Skeletal muscle tissue (tissue), 4 donors: ENCODE data around the gene ATAD3B. TPM values are rescaled to one million over a fixed set of nuclear protein-coding genes. Genes with fewer than 3 reads are reported as not detected.

Experiments
- H3K27ac ChIP-seq: one replicate; pipeline ENCODE4 v1.7.0; 2013; ENCODE audit warnings: mild to moderate bottlenecking, low read depth, low read length, inconsistent platforms
- H3K27me3 ChIP-seq, 3 donors: one replicate each; pipeline ENCODE4 v1.7.0; 2013; ENCODE audit warnings: low read length in 3 of 3; ENCODE audit not compliant: control insufficient read depth in 3 of 3, insufficient read depth in 3 of 3
- H3K36me3 ChIP-seq, 3 donors: one replicate each; pipeline ENCODE4 v1.7.0; 2013; ENCODE audit warnings: low read length in 3 of 3; ENCODE audit not compliant: control insufficient read depth in 3 of 3, insufficient read depth in 3 of 3
- H3K4me1 ChIP-seq, 3 donors: one replicate each; pipeline ENCODE4 v1.7.0; 2013; ENCODE audit warnings: low read length in 3 of 3, mild to moderate bottlenecking in 3 of 3; ENCODE audit not compliant: control insufficient read depth in 3 of 3, insufficient read depth in 3 of 3
- H3K4me3 ChIP-seq, 3 donors: one replicate each; pipeline ENCODE4 v1.7.0; 2013; ENCODE audit warnings: low read length in 3 of 3
- H3K9ac ChIP-seq, 3 donors: one replicate each; pipeline ENCODE4 v1.7.0; 2013; ENCODE audit warnings: low read length in 3 of 3, mild to moderate bottlenecking in 3 of 3, moderate library complexity in 2 of 3, low read depth in 1 of 3
- H3K9me3 ChIP-seq, 3 donors: one replicate each; pipeline ENCODE4 v1.7.0; 2013; ENCODE audit warnings: low read length in 3 of 3; ENCODE audit not compliant: control insufficient read depth in 3 of 3
- total RNA-seq: library from RNA; depleted of rRNA; stranded (reverse); fragments of >200 nt; gene quantifications from one replicate; pipeline ENCODE4 v1.2.3, GENCODE V29; 2014
- donor health status: Osteomylitis.

ATAD3B gene
- total RNA-seq, 1 donor from 2014 or later = 16.7 TPM

DNA sequence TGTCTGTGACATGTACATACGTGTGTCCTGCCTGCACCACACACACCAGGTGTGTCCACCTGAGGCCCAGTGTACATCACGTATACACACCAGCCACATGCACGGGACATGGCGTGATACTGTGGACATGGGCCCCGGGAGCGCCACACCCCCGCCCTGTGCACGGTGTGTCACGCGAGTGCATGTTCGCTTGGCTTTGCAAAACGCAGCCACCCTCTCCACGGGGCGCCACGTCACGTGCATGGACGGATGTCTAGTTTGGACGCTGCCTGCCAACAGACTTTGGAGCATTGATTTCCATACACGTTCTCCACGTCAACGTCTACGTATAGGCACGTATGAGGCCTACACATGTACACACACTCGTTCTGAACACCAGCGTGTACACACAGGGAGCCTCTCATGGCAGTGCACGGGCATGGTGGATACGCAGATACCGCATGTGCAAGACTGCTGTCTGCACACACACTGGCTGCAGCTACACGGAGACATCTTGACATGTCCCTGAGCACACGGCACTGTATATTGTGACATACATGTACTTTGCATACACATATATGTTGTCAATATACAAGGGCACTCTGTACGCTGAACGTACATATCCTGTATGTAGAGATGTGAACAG is 66.2 kb downstream of the ATAD3B start:
- Histone ChIP-seq H3K9me3 (no peaks in the 10 kb centered on the region), H3K4me3 (no peak overlapping the region), H3K36me3 (peaks cover 6 to 19% (median 15%) of the 10 kb centered on the region in 3 donors), H3K9ac (peak overlapping the region in 1 of 3 donors; percentile 73), H3K4me1 (peaks cover 17 to 44% (median 40%) of the 10 kb centered on the region in 3 donors), H3K27ac (no peak overlapping the region), H3K27me3 (no peaks in the 10 kb centered on the region)

DNA sequence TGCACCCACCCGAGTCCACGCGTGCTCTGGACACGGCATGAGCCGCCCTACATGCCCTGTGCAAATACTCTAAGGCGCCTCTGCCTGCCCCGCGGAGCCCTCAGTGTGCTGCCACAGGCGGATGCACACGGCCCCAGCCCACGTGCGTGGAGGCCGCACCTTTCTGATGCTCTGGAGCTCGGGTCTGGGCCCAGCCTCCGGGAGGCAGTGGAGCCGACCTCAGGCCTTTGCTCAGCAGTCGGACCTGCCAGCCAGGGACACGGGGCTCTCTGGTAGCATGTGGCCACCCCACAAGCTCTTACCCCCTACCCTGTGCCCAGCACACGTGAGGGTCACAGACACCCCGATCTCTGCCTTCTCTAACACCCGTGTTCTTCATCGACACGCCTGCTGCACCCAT is 66.8 kb downstream of the ATAD3B start:
- peaks cover 9 to 22% (median 19%) of the 10 kb centered on the region in 3 donors for H3K36me3 ChIP-seq
- no peak overlapping the region for H3K27ac ChIP-seq
- no peaks in the 10 kb centered on the region for H3K9me3 ChIP-seq
- peak overlapping the region in 1 of 3 donors; percentile 16 for H3K9ac ChIP-seq
- H3K27me3 ChIP-seq = no peaks in the 10 kb centered on the region
- H3K4me3 ChIP-seq = no peak overlapping the region
- H3K4me1 ChIP-seq = peaks cover 14 to 43% (median 40%) of the 10 kb centered on the region in 3 donors

DNA sequence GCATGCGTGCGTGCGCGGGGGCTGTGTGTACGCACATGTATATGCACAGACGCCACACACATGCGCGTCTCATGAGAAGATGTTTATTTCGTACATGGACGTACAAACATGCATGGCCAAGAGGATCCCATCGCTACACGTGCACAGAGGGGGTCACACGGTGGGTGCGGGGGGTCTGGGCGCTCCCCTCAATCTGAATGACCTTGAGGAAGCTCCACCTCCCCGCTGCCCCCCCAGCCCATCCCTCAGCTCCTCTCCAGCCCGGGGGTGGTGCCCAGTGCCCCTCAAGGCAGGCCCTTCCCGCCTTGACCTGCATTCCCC is 67.4 kb downstream of the ATAD3B start:
- peak overlapping the region in 1 of 3 donors; percentile 75 for H3K9ac ChIP-seq

DNA sequence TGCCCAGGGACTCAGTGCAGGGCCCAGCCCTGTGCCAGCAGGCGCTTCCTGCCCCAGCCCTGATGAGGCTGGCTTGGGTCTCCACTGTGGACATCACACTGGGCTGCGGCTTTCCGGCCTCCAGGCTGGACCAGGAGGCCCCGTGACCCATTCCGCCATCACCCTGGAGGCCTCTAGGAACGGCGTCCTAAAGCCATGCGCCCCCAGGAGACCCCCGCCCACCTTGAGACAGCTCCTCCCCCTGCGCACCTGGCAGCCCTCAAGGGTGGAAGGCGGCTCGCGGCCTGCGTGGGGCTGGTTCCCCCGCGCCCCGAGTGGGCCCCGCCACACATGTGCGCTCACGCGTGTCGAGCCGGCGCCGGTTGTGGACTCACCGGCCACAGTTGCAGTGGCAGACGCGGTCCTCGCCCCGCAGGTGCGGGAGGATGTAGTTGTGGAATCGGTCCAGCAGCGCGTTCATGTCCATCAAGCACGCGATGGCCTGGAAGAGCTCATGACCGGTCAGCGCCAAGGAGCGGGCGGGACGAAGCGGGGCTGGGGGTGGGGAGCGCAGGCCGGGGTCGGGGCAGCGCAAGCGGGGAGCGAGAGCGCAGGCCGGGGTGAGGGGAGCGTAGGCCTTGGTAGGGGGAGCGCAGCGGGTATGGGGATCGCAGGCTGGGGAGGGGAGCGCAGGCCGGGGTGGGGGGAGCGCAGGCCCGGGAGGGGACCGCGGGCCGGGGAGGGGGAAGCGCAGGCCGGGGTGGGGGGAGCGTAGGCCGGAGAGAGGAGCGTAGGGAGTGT is 67.9 kb downstream of the ATAD3B start:
- Histone ChIP-seq H3K4me3 (peak overlapping the region in 2 of 3 donors; percentile 61 to 73), H3K27ac (no peak overlapping the region), H3K9ac (peak overlapping the region in 1 of 3 donors; percentile 75), H3K4me1 (peaks cover 17 to 39% (median 36%) of the 10 kb centered on the region in 3 donors), H3K27me3 (no peaks in the 10 kb centered on the region), H3K9me3 (no peaks in the 10 kb centered on the region), H3K36me3 (peaks cover 9 to 22% (median 19%) of the 10 kb centered on the region in 3 donors)

More for the DNA sequence above, 67.4 kb downstream of the ATAD3B start:
- H3K9me3 ChIP-seq = no peaks in the 10 kb centered on the region
- H3K27ac ChIP-seq = no peak overlapping the region
- peaks cover 16 to 42% (median 36%) of the 10 kb centered on the region in 3 donors for H3K4me1 ChIP-seq
- no peaks in the 10 kb centered on the region for H3K27me3 ChIP-seq
- peaks cover 9 to 22% (median 19%) of the 10 kb centered on the region in 3 donors for H3K36me3 ChIP-seq
- peak overlapping the region in 1 of 3 donors; percentile 61 for H3K4me3 ChIP-seq

DNA sequence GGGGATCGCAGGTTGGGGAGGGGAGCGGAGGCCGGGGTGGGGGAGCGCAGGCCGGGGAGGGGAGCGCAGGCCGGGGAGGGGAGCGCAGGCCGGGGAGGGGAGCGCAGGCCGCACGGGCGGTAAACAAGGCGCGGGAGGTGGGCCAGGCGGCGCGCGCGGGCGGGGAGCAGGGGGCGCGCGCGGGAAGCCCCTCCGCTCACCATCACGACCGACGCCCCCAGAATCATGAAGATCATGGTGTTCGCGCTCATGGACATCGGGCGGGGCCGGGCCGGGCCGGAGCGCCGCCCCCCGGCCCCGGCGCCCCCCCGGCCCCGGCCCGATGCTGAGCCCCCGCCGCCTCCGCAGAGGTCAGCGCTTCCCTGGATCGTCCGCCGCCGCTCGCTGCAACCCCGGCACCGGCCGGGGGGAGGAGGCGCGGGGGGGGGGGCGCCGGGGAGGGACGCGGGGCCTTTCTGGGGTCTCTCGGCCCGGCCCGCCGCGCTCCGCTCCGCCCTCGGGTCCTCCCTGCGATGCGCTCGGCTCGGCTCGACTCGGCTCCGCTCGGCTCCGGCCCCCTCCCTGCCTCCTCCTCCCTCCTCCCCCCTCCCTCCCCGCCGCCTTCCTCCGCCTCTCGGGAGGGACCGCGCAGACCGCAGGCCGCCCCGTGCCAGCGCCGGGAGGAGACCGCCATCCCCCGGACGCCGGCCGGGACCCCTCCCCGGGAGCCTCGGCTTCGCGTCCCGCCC is 68.7 kb downstream of the ATAD3B start, which contains the start of gene TMEM240:
TMEM240 (minus strand) TSS at position 535 of the 728 bp plus-strand sequence; CDS start at position 257, 278 bp downstream.
- Histone ChIP-seq H3K4me1 (peaks cover 17 to 38% (median 36%) of the 10 kb centered on the region in 3 donors), H3K9ac (peak within 1 kb of the TSS in 1 of 3 donors; percentile 79), H3K36me3 (peaks cover 9 to 22% (median 19%) of the 10 kb centered on the region in 3 donors), H3K27me3 (no peaks in the 10 kb centered on the region), H3K27ac (no peak within 1 kb of the TSS), H3K4me3 (peak within 1 kb of the TSS in 2 of 3 donors; percentile 61 to 73), H3K9me3 (no peaks in the 10 kb centered on the region)

DNA sequence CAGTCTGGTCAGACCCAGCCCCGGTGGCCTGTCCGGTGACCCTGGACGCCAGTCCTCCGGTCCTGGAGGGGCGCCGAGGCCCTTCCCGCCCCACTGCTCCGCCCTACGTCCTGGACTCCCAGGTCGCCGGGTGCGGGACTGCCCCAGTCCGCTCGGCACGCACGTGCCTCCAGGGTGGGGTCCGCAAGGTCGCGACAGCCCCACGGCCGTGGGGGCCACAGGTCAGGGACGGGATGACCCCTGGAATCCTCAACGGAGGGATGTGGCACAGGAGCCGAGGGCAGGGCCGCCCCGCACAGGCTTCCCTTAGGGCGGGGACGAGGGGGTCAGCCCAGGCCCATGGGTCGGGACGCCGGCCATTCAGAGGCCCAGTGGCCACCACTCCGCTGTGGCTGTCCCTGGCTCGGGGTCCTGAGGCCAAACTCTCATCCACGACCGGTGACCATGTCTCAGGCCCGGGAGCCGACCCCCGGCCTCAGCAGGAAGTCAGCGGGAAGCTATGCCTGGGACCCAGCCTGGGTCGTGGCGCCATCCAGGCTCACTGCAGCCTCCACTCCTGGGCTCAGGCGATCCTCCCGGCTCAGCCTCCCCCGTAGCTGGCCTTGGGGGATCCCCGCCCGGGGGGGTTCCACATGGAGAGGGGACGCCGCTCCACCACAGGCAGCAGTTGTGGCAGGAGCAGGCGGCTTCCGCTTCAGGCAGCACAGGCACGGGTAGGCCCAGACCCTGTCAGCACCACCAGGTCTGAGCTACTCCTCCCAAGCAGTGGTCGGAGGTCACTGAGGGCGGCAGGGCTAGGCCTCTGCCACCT is 69.5 kb downstream of the ATAD3B start:
- Histone ChIP-seq H3K4me1 (peaks cover 17 to 36% (median 35%) of the 10 kb centered on the region in 3 donors), H3K4me3 (peak overlapping the region in 2 of 3 donors; percentile 39 to 61), H3K36me3 (peaks cover 9 to 22% (median 19%) of the 10 kb centered on the region in 3 donors), H3K27ac (no peak overlapping the region), H3K27me3 (no peaks in the 10 kb centered on the region), H3K9me3 (no peaks in the 10 kb centered on the region), H3K9ac (peak overlapping the region in 1 of 3 donors; percentile 79)

GRCh38 chr1:1541956-1542765 is 70.6 kb downstream of the ATAD3B start:
- no peak overlapping the region for H3K27ac ChIP-seq
- no peaks in the 10 kb centered on the region for H3K27me3 ChIP-seq
- no peak overlapping the region for H3K9ac ChIP-seq
- peaks cover 7 to 25% (median 24%) of the 10 kb centered on the region in 3 donors for H3K4me1 ChIP-seq
- no peak overlapping the region for H3K4me3 ChIP-seq
- no peaks in the 10 kb centered on the region for H3K9me3 ChIP-seq
- peaks cover 9 to 22% (median 21%) of the 10 kb centered on the region in 3 donors for H3K36me3 ChIP-seq

DNA sequence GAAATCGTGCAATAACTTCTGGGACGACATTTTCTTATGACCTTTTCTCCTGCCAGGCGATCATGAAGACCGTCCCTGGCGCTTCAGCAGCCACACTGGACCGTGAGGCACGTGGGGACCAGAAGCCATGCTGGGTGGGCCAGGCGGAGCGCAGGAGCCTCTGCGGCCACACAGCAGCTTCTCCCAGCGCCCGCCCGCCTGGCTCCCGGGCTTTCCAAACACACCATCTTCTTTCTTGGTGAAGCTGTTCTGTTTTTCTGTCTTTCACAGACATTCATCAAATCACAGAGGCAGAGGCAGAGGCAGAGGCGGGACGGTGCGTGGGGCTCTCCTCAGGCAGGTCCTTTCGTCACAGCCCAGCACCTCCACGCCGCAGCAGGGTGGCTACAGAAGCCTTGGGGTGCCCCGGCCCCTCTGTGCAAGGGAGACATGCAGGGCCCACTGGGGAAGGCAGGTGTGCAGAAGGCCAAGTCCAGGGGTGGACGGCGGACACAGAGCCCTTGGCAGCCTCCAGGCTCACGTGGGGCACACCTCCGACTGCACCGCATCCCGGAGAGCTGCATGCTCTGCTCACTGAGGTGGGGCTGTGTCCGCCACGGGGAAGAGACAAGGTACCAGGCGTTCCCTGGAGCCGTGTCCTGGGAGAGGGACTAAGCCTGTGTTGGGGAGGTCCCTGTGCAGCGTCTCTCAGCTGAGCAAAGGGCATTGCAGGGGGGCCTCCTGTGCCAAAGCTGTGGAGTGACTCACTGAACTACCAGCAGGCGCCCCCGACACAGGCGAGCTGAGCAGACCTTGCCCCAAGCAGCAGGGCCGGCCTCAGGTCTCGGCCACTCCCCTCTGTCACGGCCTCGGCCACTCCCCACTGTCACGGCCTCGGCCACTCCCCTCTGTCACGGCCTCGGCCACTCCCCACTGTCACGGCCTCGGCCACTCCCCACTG is 71.5 kb downstream of the ATAD3B start:
- H3K27me3 ChIP-seq = no peaks in the 10 kb centered on the region
- peak overlapping the region; percentile 44 for H3K27ac ChIP-seq
- no peak overlapping the region for H3K4me3 ChIP-seq
- H3K4me1 ChIP-seq = peaks cover 7 to 23% (median 19%) of the 10 kb centered on the region in 3 donors
- peaks cover 9 to 17% (median 16%) of the 10 kb centered on the region in 3 donors for H3K36me3 ChIP-seq
- H3K9me3 ChIP-seq = no peaks in the 10 kb centered on the region
- peak overlapping the region in 2 of 3 donors; percentile 32 to 62 for H3K9ac ChIP-seq
